CD14-positive monocyte (primary cell): Measurements from ENCODE around the gene ZNG1F. TPM values are rescaled to one million over a fixed set of nuclear protein-coding genes. Genes with fewer than 3 reads are reported as not detected.
"Not testable (repeated sequence)": the region's sequence is repeated elsewhere in the genome, so short reads cannot be mapped to it uniquely, and the experiment has no call there.

Experiments
- DNase-seq, 3 donors: peaks; one replicate each; pipeline ENCODE4 v3.0.0-alpha.2; 2011 to 2022
- H2AFZ ChIP-seq: 2 replicates; pipeline ENCODE4 v1.6.0; 2012; ENCODE audit warnings: mild to moderate bottlenecking, low read depth, low read length, inconsistent platforms; ENCODE audit not compliant: insufficient read depth, poor library complexity, severe bottlenecking
- H3K27ac ChIP-seq, 2 donors: 1 replicate in 1 of 2; 2 replicates in 1 of 2; pipeline ENCODE4 v1.5.1; 2012 to 2013; ENCODE audit warnings: low read length in 2 of 2, control low read depth in 1 of 2, inconsistent platforms in 1 of 2, low read depth in 1 of 2, mild to moderate bottlenecking in 1 of 2
- H3K27me3 ChIP-seq, 2 donors: one replicate each; pipeline versions ENCODE4 v1.6.0 to v1.6.1; 2011 to 2013; ENCODE audit warnings: low read length in 2 of 2; ENCODE audit not compliant: control insufficient read depth in 2 of 2, insufficient read depth in 2 of 2
- H3K36me3 ChIP-seq, 2 donors: replicated peaks in 1 of 2; 1 replicate in 1 of 2; 2 replicates in 1 of 2; pipeline versions ENCODE4 v1.5.1 to v1.6.1; 2012 to 2013; ENCODE audit warnings: low read length in 2 of 2, control low read depth in 1 of 2, inconsistent platforms in 1 of 2, mild to moderate bottlenecking in 1 of 2; ENCODE audit not compliant: insufficient read depth in 2 of 2, control insufficient read depth in 1 of 2
- H3K4me1 ChIP-seq, 2 donors: 1 replicate in 1 of 2; 2 replicates in 1 of 2; pipeline versions ENCODE4 v1.5.1 to v1.6.1; 2012 to 2013; ENCODE audit warnings: low read length in 2 of 2, control low read depth in 1 of 2, inconsistent platforms in 1 of 2, mild to moderate bottlenecking in 1 of 2, moderate library complexity in 1 of 2; ENCODE audit not compliant: insufficient read depth in 2 of 2, control insufficient read depth in 1 of 2
- H3K4me2 ChIP-seq: replicated peaks from 2 replicates; pipeline ENCODE3; 2012; ENCODE audit warnings: low read length, moderate library complexity, mild to moderate bottlenecking; ENCODE audit not compliant: poor library complexity, severe bottlenecking; ENCODE audit errors: extremely low read depth
- H3K4me3 ChIP-seq, 3 experiments: fragments of 200-600 bp in 1 of 3; sonication (generic) in 1 of 3; replicated peaks in 1 of 3; 1 replicate in 2 of 3; 2 replicates in 1 of 3; pipeline ENCODE4 v1.5.1; 2011 to 2013; ENCODE audit warnings: low read length in 3 of 3, mild to moderate bottlenecking in 3 of 3, control low read depth in 2 of 3, low read depth in 2 of 3, inconsistent platforms in 1 of 3, moderate library complexity in 1 of 3
- H3K79me2 ChIP-seq: 2 replicates; pipeline ENCODE4 v1.6.0; 2012; ENCODE audit warnings: mild to moderate bottlenecking, control low read depth, inconsistent platforms, low read length, moderate library complexity; ENCODE audit not compliant: insufficient read depth
- H3K9ac ChIP-seq: 2 replicates; pipeline ENCODE4 v1.6.0; 2017; ENCODE audit warnings: low read length, mild to moderate bottlenecking; ENCODE audit not compliant: insufficient read depth, poor library complexity, severe bottlenecking
- H3K9me3 ChIP-seq, 2 donors: replicated peaks in 1 of 2; 1 replicate in 1 of 2; 2 replicates in 1 of 2; pipeline versions ENCODE4 v1.5.1 to v1.6.1; 2012 to 2013; ENCODE audit warnings: low read length in 2 of 2, control low read depth in 1 of 2; ENCODE audit not compliant: control insufficient read depth in 1 of 2, insufficient read depth in 1 of 2
- H4K20me1 ChIP-seq: 2 replicates; pipeline ENCODE4 v1.6.0; 2012; ENCODE audit warnings: mild to moderate bottlenecking, low read length, control low read depth, moderate library complexity; ENCODE audit not compliant: insufficient read depth
- H3K27ac Mint-ChIP-seq, 7 donors: one replicate each; pipeline ENCODE4 v1.8.0; 2020; ENCODE audit warnings: mild to moderate bottlenecking in 7 of 7, mixed read lengths in 7 of 7, moderate library complexity in 6 of 7, inconsistent platforms in 2 of 7
- H3K27me3 Mint-ChIP-seq, 3 donors: one replicate each; pipeline ENCODE4 v1.8.0; 2021 to 2022; ENCODE audit warnings: low read depth in 3 of 3, mild to moderate bottlenecking in 3 of 3, mixed read lengths in 3 of 3, moderate library complexity in 3 of 3, inconsistent platforms in 1 of 3
- H3K36me3 Mint-ChIP-seq, 2 donors: one replicate each; pipeline ENCODE4 v1.8.0; 2020; ENCODE audit warnings: mixed read lengths in 2 of 2, inconsistent platforms in 1 of 2, mild to moderate bottlenecking in 1 of 2
- H3K4me1 Mint-ChIP-seq: one replicate; pipeline ENCODE4 v1.8.0; 2020; ENCODE audit warnings: mild to moderate bottlenecking, mixed read lengths
- H3K4me3 Mint-ChIP-seq, 2 donors: one replicate each; pipeline ENCODE4 v1.8.0; 2020; ENCODE audit warnings: mild to moderate bottlenecking in 2 of 2, mixed read lengths in 2 of 2, moderate library complexity in 1 of 2
- H3K9me3 Mint-ChIP-seq, 7 donors: one replicate each; pipeline ENCODE4 v1.8.0; 2020 to 2022; ENCODE audit warnings: mixed read lengths in 7 of 7, mild to moderate bottlenecking in 6 of 7, moderate library complexity in 6 of 7, inconsistent platforms in 2 of 7
- WGBS: methylation state at CpG from one replicate; pipeline ENCODE4 v1.1.5; 2013; ENCODE audit warnings: missing lambda C conversion rate; ENCODE audit not compliant: insufficient coverage; 5-methylcytosine and 5-hydroxymethylcytosine counted together
- intact Hi-C, 2 donors: fragments of 100-400 bp; cut with micrococcal nuclease; formaldehyde crosslinking; loops; one replicate each; pipeline versions ENCODE4 v1.15.0 to v1.15.1; 2023
- polyA plus RNA-seq, 3 donors: library from polyadenylated mRNA; depleted of rRNA in 1 of 3; unstranded in 2 of 3; stranded (reverse) in 1 of 3; fragments of 300-500 nt in 2 of 3; fragments of >200 nt in 1 of 3; fragmentation: Illumina TruSeq in 2 of 3; gene quantifications; 1 replicate in 2 of 3; 2 replicates in 1 of 3; pipeline ENCODE4 v1.2.3, GENCODE V29; 2012 to 2021

ZNG1F gene
- polyA plus RNA-seq, 3 donors: 4.7 to 32.1 (median 5.6) TPM

DNA sequence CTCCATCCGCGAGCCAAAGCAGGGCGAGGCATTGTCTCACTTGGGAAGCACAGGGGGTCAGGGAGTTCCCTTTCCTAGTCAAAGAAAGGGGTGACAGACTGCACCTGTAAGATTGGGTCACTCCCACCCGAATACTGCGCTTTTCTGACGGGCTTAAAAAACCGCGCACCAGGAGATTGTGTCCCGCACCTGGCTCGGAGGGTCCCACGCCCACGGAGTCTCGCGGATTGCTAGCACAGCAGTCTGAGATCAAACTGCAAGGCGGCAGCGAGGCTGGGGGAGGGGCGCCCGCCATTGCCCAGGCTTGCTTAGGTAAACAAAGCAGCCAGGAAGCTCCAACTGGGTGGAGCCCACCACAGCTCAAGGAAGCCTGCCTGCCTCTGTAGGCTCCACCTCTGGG lies 39.0 kb downstream of the ZNG1F start:
- H3K36me3 Mint-ChIP-seq, H3K27ac ChIP-seq, H3K4me3 ChIP-seq, H3K27me3 Mint-ChIP-seq, H3K9me3 Mint-ChIP-seq, H3K4me1 Mint-ChIP-seq, H3K4me1 ChIP-seq, H3K9ac ChIP-seq, H3K79me2 ChIP-seq, H3K4me3 Mint-ChIP-seq, H3K9me3 ChIP-seq, DNase-seq, H2AFZ ChIP-seq, intact Hi-C loops, H4K20me1 ChIP-seq, H3K27me3 ChIP-seq, H3K36me3 ChIP-seq, H3K27ac Mint-ChIP-seq, H3K4me2 ChIP-seq: not testable (repeated sequence)
- no CpG with 5 or more reads among the region's 18 CpGs for WGBS

- H3K9me3 ChIP-seq, DNase-seq, H3K4me3 Mint-ChIP-seq, H3K4me2 ChIP-seq, H3K4me3 ChIP-seq, H3K4me1 ChIP-seq, H3K27ac Mint-ChIP-seq, H3K9ac ChIP-seq, H3K79me2 ChIP-seq, H3K27me3 ChIP-seq, H3K27me3 Mint-ChIP-seq, intact Hi-C loops, H3K9me3 Mint-ChIP-seq, H3K36me3 ChIP-seq, H3K27ac ChIP-seq, H3K36me3 Mint-ChIP-seq, H2AFZ ChIP-seq, H3K4me1 Mint-ChIP-seq, H4K20me1 ChIP-seq: not testable (repeated sequence)
- WGBS: no CpG with 5 or more reads among the region's 2 CpGs
Measured at GRCh38 chr9:41141878-41142277, 47.2 kb downstream of the ZNG1F start.

DNA sequence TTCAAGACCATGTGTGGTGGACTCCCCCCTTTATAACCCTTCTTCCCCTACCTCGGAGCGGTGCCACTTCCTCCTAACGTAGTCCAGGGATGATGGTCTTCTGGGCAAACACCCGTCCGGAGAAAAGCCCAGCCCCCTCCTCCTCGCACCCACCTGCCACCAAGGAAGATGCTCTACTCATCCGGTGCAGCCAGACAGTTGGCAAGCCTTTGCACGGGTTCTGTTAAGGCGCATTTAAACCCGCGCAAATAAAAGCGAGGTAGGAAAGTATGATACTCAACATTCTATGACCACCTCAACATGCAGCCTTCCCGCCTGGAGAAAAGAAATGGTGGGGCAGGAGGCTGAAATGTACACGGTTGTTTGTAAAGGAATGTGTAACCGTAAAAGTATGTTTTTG lies 60.5 kb downstream of the ZNG1F start, which contains the start of gene FOXD4L6:
Gene FOXD4L6 (minus strand): TSS at position 101 of the 400 bp plus-strand sequence. CDS start 298 bp downstream, outside the sequence.
- H3K4me2 ChIP-seq, H3K9me3 Mint-ChIP-seq, H4K20me1 ChIP-seq, H3K79me2 ChIP-seq, intact Hi-C loops, H2AFZ ChIP-seq, H3K27ac ChIP-seq, H3K27me3 ChIP-seq, H3K4me3 ChIP-seq, DNase-seq, H3K4me3 Mint-ChIP-seq, H3K36me3 ChIP-seq, H3K9me3 ChIP-seq, H3K27ac Mint-ChIP-seq, H3K4me1 ChIP-seq, H3K4me1 Mint-ChIP-seq, H3K27me3 Mint-ChIP-seq, H3K36me3 Mint-ChIP-seq, H3K9ac ChIP-seq: not testable (repeated sequence)
- WGBS: no CpG with 5 or more reads among the region's 15 CpGs

DNA sequence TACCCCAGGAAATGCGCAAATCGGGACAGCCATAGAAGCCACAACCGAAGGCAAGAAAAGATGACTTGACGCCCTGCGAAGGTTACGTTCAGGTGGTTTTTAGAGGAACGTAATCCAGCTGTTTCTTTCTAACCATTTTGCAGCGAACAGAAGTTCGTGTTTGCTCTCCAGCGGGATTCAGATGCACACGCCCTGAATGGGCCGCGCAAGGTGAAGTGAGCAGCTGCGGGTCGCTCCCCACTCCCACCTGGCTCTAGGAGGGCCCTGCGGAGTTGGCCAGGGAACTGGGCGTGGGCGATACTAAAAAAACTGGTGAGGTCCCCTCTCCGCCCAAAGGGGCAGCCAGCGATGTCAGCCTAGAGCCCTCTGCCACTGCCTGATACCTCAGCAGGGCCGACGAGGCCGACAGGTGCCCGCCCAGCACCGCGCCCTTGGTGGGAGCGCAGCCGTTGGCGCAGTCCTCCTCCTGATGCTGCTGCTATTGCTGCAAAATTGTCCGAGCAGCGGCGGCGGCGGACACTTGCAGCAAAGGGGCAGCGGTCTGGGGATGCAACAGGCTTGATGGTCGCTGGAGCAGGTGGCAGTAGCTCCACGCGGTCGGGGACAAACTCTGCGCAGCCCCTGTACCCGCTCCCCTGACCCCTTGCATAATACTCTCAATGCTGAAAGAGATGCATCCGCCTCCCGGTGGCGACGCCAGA lies 62.2 kb downstream of the ZNG1F start:
- H3K36me3 ChIP-seq, H3K9me3 ChIP-seq, H3K4me1 Mint-ChIP-seq, H3K4me3 ChIP-seq, H4K20me1 ChIP-seq, H3K27me3 Mint-ChIP-seq, H3K4me3 Mint-ChIP-seq, H2AFZ ChIP-seq, DNase-seq, H3K4me1 ChIP-seq, H3K9ac ChIP-seq, H3K36me3 Mint-ChIP-seq, H3K27ac ChIP-seq, H3K4me2 ChIP-seq, H3K27me3 ChIP-seq, intact Hi-C loops, H3K27ac Mint-ChIP-seq, H3K9me3 Mint-ChIP-seq, H3K79me2 ChIP-seq: not testable (repeated sequence)
- WGBS: no CpG with 5 or more reads among the region's 45 CpGs
